K562 (cell line): ENCODE measurements around the gene CEBPE. TPM values are rescaled to one million over a fixed set of nuclear protein-coding genes. Genes with fewer than 3 reads are reported as not detected.
A peak's percentile ranks its signal among the peaks of the same experiment; 100 is the strongest.

Experiments used
- ATAC-seq: fragments of 200-7000 bp; cut with Tn5 transposase; 3 replicates; pipeline ENCODE4 v1.9.1; 2020; ENCODE audit warnings: moderate library complexity
- BruUV-seq: library from RNA; stranded (reverse); fragments of 400-500 nt; replicated peaks from 2 replicates; lab custom pipeline; 2021; lab: Mats Ljungman, UMichigan
- CTCF ChIA-PET: fragments of 300-600 bp; formaldehyde crosslinking; extraction: SDS; loops from one replicate; lab custom pipeline; 2021; ENCODE audit warnings: low intra/inter-chr PET ratio; lab: Yijun Ruan, JAX
- POLR2A ChIA-PET: fragments of 300-600, 350-650 bp; sonication (Branson Sonifier 250); formaldehyde crosslinking; extraction: SDS; loops from one replicate; lab custom pipeline; 2021; ENCODE audit warnings: antibody characterized with exemption, inconsistent platforms; lab: Yijun Ruan, JAX
- DNase-seq, 4 experiments: peaks; one replicate each; pipeline versions ENCODE4 v3.0.0 to v3.0.0-alpha.2; 2011 to 2018; ENCODE audit warnings: low spot score in 3 of 4, mixed read lengths in 3 of 4; ENCODE audit errors: extremely low read depth in 1 of 4
- FAIRE-seq: peaks from 2 replicates; lab custom pipeline; 2011; peaks lifted over from hg19 to GRCh38; lab: Jason Lieb, UNC
- H2AFZ ChIP-seq: 2 replicates; pipeline ENCODE4 v1.6.0; 2011; ENCODE audit warnings: low read depth, low read length, control low read depth, inconsistent platforms
- H3K27ac ChIP-seq: fragments of 200-600 bp; 3 replicates; pipeline ENCODE4 v1.8.0; 2011; ENCODE audit warnings: low read depth, mild to moderate bottlenecking, control low read depth, inconsistent platforms, low read length, moderate library complexity, mixed read lengths; ENCODE audit errors: extremely low read depth
- H3K27me3 ChIP-seq, 2 experiments: fragments of 300-600 bp in 1 of 2; 2 replicates in 1 of 2; 3 replicates in 1 of 2; pipeline versions ENCODE4 v1.6.0 to v1.8.0; 2011; ENCODE audit warnings: inconsistent platforms in 2 of 2, low read length in 2 of 2, mild to moderate bottlenecking in 1 of 2, mixed read lengths in 1 of 2, moderate library complexity in 1 of 2; ENCODE audit not compliant: control insufficient read depth in 2 of 2, insufficient read depth in 2 of 2
- H3K36me3 ChIP-seq: fragments of 300-600 bp; 3 replicates; pipeline ENCODE4 v1.8.0; 2011; ENCODE audit warnings: mild to moderate bottlenecking, low read length, inconsistent platforms; ENCODE audit not compliant: control insufficient read depth, insufficient read depth
- H3K4me1 ChIP-seq, 2 experiments: fragments of 200-600 bp in 1 of 2; replicated peaks in 1 of 2; 2 replicates in 1 of 2; 3 replicates in 1 of 2; pipeline versions ENCODE4 v1.5.1 to v1.8.0; 2011; ENCODE audit warnings: inconsistent platforms in 2 of 2, low read length in 2 of 2, mild to moderate bottlenecking in 1 of 2, mixed read lengths in 1 of 2, moderate library complexity in 1 of 2; ENCODE audit not compliant: control insufficient read depth in 2 of 2, insufficient read depth in 2 of 2
- H3K4me2 ChIP-seq: 2 replicates; pipeline ENCODE4 v1.6.1; 2011; ENCODE audit warnings: low read length, control low read depth, inconsistent platforms, mixed read lengths; ENCODE audit not compliant: insufficient read depth
- H3K4me3 ChIP-seq: fragments of 200-600 bp; sonication (generic), shearing (Covaris generic); 2 replicates; pipeline ENCODE4 v1.5.1; 2016; ENCODE audit warnings: control low read depth, inconsistent platforms
- H3K79me2 ChIP-seq: fragments of 200-600 bp; 3 replicates; pipeline ENCODE4 v1.8.0; 2011; ENCODE audit warnings: low read length, inconsistent platforms; ENCODE audit not compliant: control insufficient read depth, insufficient read depth
- H3K9ac ChIP-seq, 2 experiments: 2 replicates each; pipeline versions ENCODE4 v1.6.0 to v1.6.1; 2011; ENCODE audit warnings: low read depth in 2 of 2, low read length in 2 of 2, control low read depth in 1 of 2, inconsistent platforms in 1 of 2, mild to moderate bottlenecking in 1 of 2, mixed read lengths in 1 of 2; ENCODE audit not compliant: insufficient read depth in 1 of 2
- H3K9me1 ChIP-seq: one replicate; pipeline ENCODE4 v1.6.0; 2011; ENCODE audit warnings: inconsistent platforms, mild to moderate bottlenecking, low read length, moderate library complexity; ENCODE audit not compliant: control insufficient read depth, insufficient read depth
- H3K9me3 ChIP-seq: replicated peaks from 2 replicates; pipeline ENCODE4 v1.5.1; 2011; ENCODE audit warnings: low read depth, low read length, inconsistent platforms; ENCODE audit not compliant: control insufficient read depth, insufficient read depth
- H4K20me1 ChIP-seq: replicated peaks from 2 replicates; pipeline ENCODE4 v1.6.1; 2011; ENCODE audit warnings: low read length, inconsistent platforms, mixed read lengths; ENCODE audit not compliant: control insufficient read depth, insufficient read depth
- CREB1 ChIP-seq, 2 experiments: sonication (generic) in 1 of 2; formaldehyde crosslinking in 1 of 2; IDR thresholded peaks; 2 replicates each; pipeline versions ENCODE4 v1.6.1 to v1.8.0; 2012 to 2022; ENCODE audit warnings: inconsistent platforms in 1 of 2, mild to moderate bottlenecking in 1 of 2, missing genetic modification reagents in 1 of 2, moderate library complexity in 1 of 2
- PCBP2 ChIP-seq: fragments of 200-400 bp; formaldehyde crosslinking; IDR thresholded peaks from 2 replicates; pipeline ENCODE4 v1.6.1; 2018; ENCODE audit warnings: low read length, low read depth, mild to moderate bottlenecking, moderate library complexity; ENCODE audit not compliant: poor library complexity, severe bottlenecking
- SOX6 ChIP-seq: fragments of 450-650 bp; IDR thresholded peaks from 2 replicates; pipeline ENCODE4 v1.6.1; 2014; ENCODE audit warnings: mild to moderate bottlenecking
- WGBS: fragments of 100-300 bp; shearing (Covaris generic); methylation state at CpG from one replicate; pipeline ENCODE4 v1.1.6; 2016; ENCODE audit warnings: low coverage, mixed read lengths; ENCODE audit not compliant: insufficient coverage; ENCODE audit errors: missing lambda C conversion rate; 5-methylcytosine and 5-hydroxymethylcytosine counted together
- in situ Hi-C: fragments of 300-500 bp; cut with MboI; formaldehyde crosslinking; loops from 4 replicates; pipeline ENCODE4 v1.15.0; 2018; ENCODE audit warnings: inconsistent platforms, mixed read lengths
- intact Hi-C: fragments of 100-400 bp; cut with micrococcal nuclease; formaldehyde crosslinking; loops from 2 replicates; pipeline ENCODE4 v1.14.2; 2022
- polyA plus RNA-seq, 8 experiments: library from polyadenylated mRNA; depleted of rRNA in 4 of 8; stranded (reverse) in 5 of 8; unstranded in 3 of 8; fragments of >200 nt; fragmentation: Nextera tagmentation in 2 of 8; fragmentation: Illumina TruSeq in 1 of 8; extraction: Ambion mirVana in 2 of 8; extraction: Trizol in 1 of 8; gene quantifications; 2 replicates each; pipeline versions ENCODE4 v1.2.1 to v1.2.3, GENCODE V29; 2011 to 2014; ENCODE audit warnings: inconsistent platforms in 1 of 8, missing spikeins in 1 of 8
- total RNA-seq, 7 experiments: library from RNA; depleted of rRNA in 6 of 7; stranded (reverse); fragments of >200 nt in 6 of 7; fragmentation: Illumina TruSeq in 2 of 7; extraction: Trizol in 2 of 7; gene quantifications; 2 replicates each; pipeline versions ENCODE4 v1.2.1 to v1.2.3, GENCODE V29; 2011 to 2021; ENCODE audit warnings: low replicate concordance in 1 of 7
- TF ChIP-seq, protein P1 (sequence below): fragments of 250-450 bp; sonication (Bioruptor Pico); IDR thresholded peaks from 2 replicates; pipeline ENCODE4 v1.4.0; 2020

The CEBPE gene
- total and polyA plus RNA-seq, 9 of the 15 experiments (the other 6 are each of a cell fraction or from before 2014, with no cell fraction given) = 0.09 to 0.15 (median 0.13) TPM; not detected in 6

DNA sequence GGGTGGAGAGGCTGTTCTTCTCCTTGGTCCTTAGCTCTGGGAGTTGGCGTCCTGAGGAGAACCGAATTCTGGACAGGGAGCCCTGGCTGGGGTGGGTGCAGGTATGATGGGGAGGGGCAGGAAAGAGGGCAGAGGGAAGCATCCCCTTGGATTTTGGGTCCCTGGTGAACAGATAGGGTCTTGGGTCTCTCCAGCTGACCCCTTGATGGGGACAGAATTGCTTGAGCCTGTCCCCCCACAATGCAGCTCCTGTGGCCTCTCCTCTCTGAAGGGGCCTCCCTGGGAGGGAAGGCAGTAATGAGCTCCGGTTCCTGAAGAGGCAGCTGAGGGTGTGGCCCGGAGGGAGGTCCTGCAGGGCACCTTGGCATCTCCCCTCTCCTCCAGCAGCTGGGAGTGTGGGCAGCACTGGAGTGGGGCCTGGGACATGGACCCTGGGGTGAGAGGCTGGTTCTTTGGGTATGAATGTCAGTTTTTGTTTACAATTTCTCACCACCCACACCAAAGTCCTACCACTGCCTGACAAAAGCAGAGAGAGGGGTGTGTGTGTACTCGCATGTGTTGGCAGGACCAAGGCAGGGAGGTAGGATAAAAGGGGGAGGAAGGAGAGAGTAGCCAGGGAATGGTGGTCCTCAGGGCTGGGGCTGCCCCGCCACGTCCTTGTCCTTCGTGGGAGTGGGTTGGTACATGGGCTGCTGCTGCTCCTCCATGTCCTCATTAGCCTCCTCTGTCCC lies 7.7 kb upstream of the CEBPE start:
- H3K4me2 ChIP-seq = no peak overlapping the region
- H3K4me1 ChIP-seq = peaks cover 51 to 56% of the 10 kb centered on the region in 2 experiments
- 63% methylated on average over 7 of the region's 8 CpGs for WGBS
- in situ Hi-C loops = no loop called here
- H3K9ac ChIP-seq = peak overlapping the region in 1 of 2 experiments; percentile 18; a peak in 2 of 4 replicates
- no peaks in the 10 kb centered on the region for H4K20me1 ChIP-seq
- DNase-seq (no peak), FAIRE-seq (no peak), ATAC-seq (no peak)
- H3K27me3 ChIP-seq = no peaks in the 10 kb centered on the region
- BruUV-seq = TSS peak; percentile 79
- no peaks in the 10 kb centered on the region for H3K9me3 ChIP-seq
- peaks cover 3% of the 10 kb centered on the region; the same call in 1 of the 3 replicates for H3K36me3 ChIP-seq
- no peaks in the 10 kb centered on the region for H3K9me1 ChIP-seq
- H3K27ac ChIP-seq = no peak overlapping the region
- CTCF ChIA-PET = interaction anchor here (0.6 kb wide), 1 partner anchor 56 kb away, joined by 3 read pairs; no protein-coding TSS in a partner anchor
- no peaks in the 10 kb centered on the region for H3K79me2 ChIP-seq
- no peak overlapping the region for H3K4me3 ChIP-seq
- POLR2A ChIA-PET = interaction anchor here (0.8 to 1.1 kb wide), 2 partner anchors 50 to 60 kb away, joined by 3 to 6 read pairs; no protein-coding TSS in a partner anchor
- intact Hi-C loops = no loop called here
- H2AFZ ChIP-seq = no peak overlapping the region
- TF ChIP-seq PCBP2 (no peak), SOX6 (no peak), CREB1 (IDR thresholded peaks at IDR 0.05) (no peak), CREB1 (CRISPR knock-in tag; IDR thresholded peaks at IDR 0.05) (no peak)
- TF ChIP-seq, protein P1, sequence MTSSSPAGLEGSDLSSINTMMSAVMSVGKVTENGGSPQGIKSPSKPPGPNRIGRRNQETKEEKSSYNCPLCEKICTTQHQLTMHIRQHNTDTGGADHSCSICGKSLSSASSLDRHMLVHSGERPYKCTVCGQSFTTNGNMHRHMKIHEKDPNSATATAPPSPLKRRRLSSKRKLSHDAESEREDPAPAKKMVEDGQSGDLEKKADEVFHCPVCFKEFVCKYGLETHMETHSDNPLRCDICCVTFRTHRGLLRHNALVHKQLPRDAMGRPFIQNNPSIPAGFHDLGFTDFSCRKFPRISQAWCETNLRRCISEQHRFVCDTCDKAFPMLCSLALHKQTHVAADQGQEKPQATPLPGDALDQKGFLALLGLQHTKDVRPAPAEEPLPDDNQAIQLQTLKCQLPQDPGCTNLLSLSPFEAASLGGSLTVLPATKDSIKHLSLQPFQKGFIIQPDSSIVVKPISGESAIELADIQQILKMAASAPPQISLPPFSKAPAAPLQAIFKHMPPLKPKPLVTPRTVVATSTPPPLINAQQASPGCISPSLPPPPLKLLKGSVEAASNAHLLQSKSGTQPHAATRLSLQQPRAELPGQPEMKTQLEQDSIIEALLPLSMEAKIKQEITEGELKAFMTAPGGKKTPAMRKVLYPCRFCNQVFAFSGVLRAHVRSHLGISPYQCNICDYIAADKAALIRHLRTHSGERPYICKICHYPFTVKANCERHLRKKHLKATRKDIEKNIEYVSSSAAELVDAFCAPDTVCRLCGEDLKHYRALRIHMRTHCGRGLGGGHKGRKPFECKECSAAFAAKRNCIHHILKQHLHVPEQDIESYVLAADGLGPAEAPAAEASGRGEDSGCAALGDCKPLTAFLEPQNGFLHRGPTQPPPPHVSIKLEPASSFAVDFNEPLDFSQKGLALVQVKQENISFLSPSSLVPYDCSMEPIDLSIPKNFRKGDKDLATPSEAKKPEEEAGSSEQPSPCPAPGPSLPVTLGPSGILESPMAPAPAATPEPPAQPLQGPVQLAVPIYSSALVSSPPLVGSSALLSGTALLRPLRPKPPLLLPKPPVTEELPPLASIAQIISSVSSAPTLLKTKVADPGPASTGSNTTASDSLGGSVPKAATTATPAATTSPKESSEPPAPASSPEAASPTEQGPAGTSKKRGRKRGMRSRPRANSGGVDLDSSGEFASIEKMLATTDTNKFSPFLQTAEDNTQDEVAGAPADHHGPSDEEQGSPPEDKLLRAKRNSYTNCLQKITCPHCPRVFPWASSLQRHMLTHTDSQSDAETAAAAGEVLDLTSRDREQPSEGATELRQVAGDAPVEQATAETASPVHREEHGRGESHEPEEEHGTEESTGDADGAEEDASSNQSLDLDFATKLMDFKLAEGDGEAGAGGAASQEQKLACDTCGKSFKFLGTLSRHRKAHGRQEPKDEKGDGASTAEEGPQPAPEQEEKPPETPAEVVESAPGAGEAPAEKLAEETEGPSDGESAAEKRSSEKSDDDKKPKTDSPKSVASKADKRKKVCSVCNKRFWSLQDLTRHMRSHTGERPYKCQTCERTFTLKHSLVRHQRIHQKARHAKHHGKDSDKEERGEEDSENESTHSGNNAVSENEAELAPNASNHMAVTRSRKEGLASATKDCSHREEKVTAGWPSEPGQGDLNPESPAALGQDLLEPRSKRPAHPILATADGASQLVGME = no peak
